Endothelial cell of umbilical vein (primary cell): Measurements from ENCODE around the gene UNC5B. TPM values are rescaled to one million over a fixed set of nuclear protein-coding genes. Genes with fewer than 3 reads are reported as not detected.
"Not testable (repeated sequence)": the region's sequence is repeated elsewhere in the genome, so short reads cannot be mapped to it uniquely, and the experiment has no call there.

ENCODE experiments used
- BruUV-seq: library from RNA; stranded (reverse); fragments of 400-500 nt; replicated peaks from 2 replicates; lab custom pipeline; 2021; lab: Mats Ljungman, UMichigan
- CTCF ChIA-PET: fragments of 300-600, 350-600 bp; sonication (Branson Sonifier 250); formaldehyde crosslinking; loops from one replicate; lab custom pipeline; 2021; ENCODE audit warnings: antibody characterized with exemption, inconsistent platforms; lab: Charles Lee
- POLR2A ChIA-PET: fragments of 300-600, 350-600 bp; sonication (Branson Sonifier 250); formaldehyde crosslinking; loops from one replicate; lab custom pipeline; 2021; ENCODE audit warnings: antibody characterized with exemption, inconsistent platforms; lab: Charles Lee
- DNase-seq: peaks from one replicate; pipeline ENCODE4 v3.0.0-alpha.2; 2011; ENCODE audit warnings: low read depth, low spot score
- FAIRE-seq: peaks from 2 replicates; lab custom pipeline; 2011; peaks lifted over from hg19 to GRCh38; lab: Jason Lieb, UNC
- H2AFZ ChIP-seq: 2 replicates; pipeline ENCODE4 v1.6.0; 2012; ENCODE audit warnings: low read depth, low read length, control low read depth, inconsistent platforms
- H3K27ac ChIP-seq: 2 replicates; pipeline ENCODE4 v1.5.1; 2011; ENCODE audit warnings: low read depth, mild to moderate bottlenecking, control low read depth, low read length, moderate library complexity; ENCODE audit not compliant: insufficient read depth
- H3K27me3 ChIP-seq, 2 experiments: 2 replicates each; pipeline versions ENCODE4 v1.6.0 to v1.6.1; 2011; ENCODE audit warnings: low read length in 2 of 2, mixed read lengths in 1 of 2; ENCODE audit not compliant: control insufficient read depth in 2 of 2, insufficient read depth in 2 of 2
- H3K36me3 ChIP-seq, 2 experiments: 2 replicates in 1 of 2; 3 replicates in 1 of 2; pipeline ENCODE4 v1.5.1; 2011; ENCODE audit warnings: low read length in 2 of 2, mild to moderate bottlenecking in 1 of 2, moderate library complexity in 1 of 2; ENCODE audit not compliant: control insufficient read depth in 2 of 2, insufficient read depth in 2 of 2; ENCODE audit errors: extremely low read depth in 1 of 2
- H3K4me1 ChIP-seq: 3 replicates; pipeline ENCODE4 v1.5.1; 2011; ENCODE audit warnings: mild to moderate bottlenecking, low read length; ENCODE audit not compliant: control insufficient read depth, insufficient read depth; ENCODE audit errors: extremely low read depth
- H3K4me2 ChIP-seq: 2 replicates; pipeline ENCODE4 v1.6.1; 2011; ENCODE audit warnings: low read length, control low read depth, mixed read lengths; ENCODE audit not compliant: insufficient read depth
- H3K4me3 ChIP-seq, 3 experiments: fragments of 200-600 bp in 1 of 3; sonication (generic), shearing (Covaris generic) in 1 of 3; replicated peaks in 1 of 3; 2 replicates each; pipeline ENCODE4 v1.5.1; 2011 to 2016; ENCODE audit warnings: control low read depth in 3 of 3, low read length in 3 of 3, mild to moderate bottlenecking in 2 of 3, inconsistent platforms in 1 of 3, low read depth in 1 of 3, moderate library complexity in 1 of 3; ENCODE audit not compliant: insufficient read depth in 1 of 3
- H3K79me2 ChIP-seq: 2 replicates; pipeline ENCODE4 v1.6.0; 2012; ENCODE audit warnings: low read length, inconsistent platforms; ENCODE audit not compliant: control insufficient read depth, insufficient read depth
- H3K9ac ChIP-seq: replicated peaks from 2 replicates; pipeline ENCODE3; 2011; ENCODE audit warnings: low read length, control low read depth; ENCODE audit not compliant: insufficient read depth; ENCODE audit errors: extremely low read depth
- H3K9me1 ChIP-seq: replicated peaks from 3 replicates; pipeline ENCODE4 v1.6.0; 2011; ENCODE audit warnings: mild to moderate bottlenecking, low read length; ENCODE audit not compliant: control insufficient read depth, insufficient read depth; ENCODE audit errors: extremely low read depth
- H3K9me3 ChIP-seq: replicated peaks from 2 replicates; pipeline ENCODE4 v1.5.1; 2012; ENCODE audit warnings: low read length, inconsistent platforms; ENCODE audit not compliant: control insufficient read depth, insufficient read depth
- H4K20me1 ChIP-seq: replicated peaks from 2 replicates; pipeline ENCODE3; 2011; ENCODE audit warnings: mild to moderate bottlenecking, low read length; ENCODE audit not compliant: control insufficient read depth, insufficient read depth; ENCODE audit errors: extremely low read depth
- EZH2 ChIP-seq: IDR thresholded peaks from 2 replicates; pipeline ENCODE4 v1.6.1; 2012; ENCODE audit warnings: borderline replicate concordance, low read depth, mild to moderate bottlenecking, moderate library complexity, low read length, inconsistent platforms; ENCODE audit not compliant: severe bottlenecking
- GATA2 ChIP-seq: IDR thresholded peaks from 2 replicates; pipeline ENCODE4 v1.7.0; 2011; ENCODE audit warnings: low read depth, mild to moderate bottlenecking, moderate library complexity, mixed read lengths, low read length; ENCODE audit not compliant: insufficient read length, insufficient read depth
- JUN ChIP-seq: IDR thresholded peaks from 2 replicates; pipeline ENCODE4 v1.6.1; 2011; ENCODE audit warnings: borderline replicate concordance, low read depth; ENCODE audit not compliant: insufficient read length, insufficient read depth
- MYC ChIP-seq: IDR thresholded peaks from one replicate; pipeline ENCODE4 v1.6.1; 2011; ENCODE audit warnings: mild to moderate bottlenecking, low read depth, low read length
- POLR2A ChIP-seq: IDR thresholded peaks from 2 replicates; pipeline ENCODE4 v1.6.1; 2012; ENCODE audit warnings: low read depth, mild to moderate bottlenecking, control low read depth, low read length
- POLR2AphosphoS5 ChIP-seq: IDR thresholded peaks from 2 replicates; pipeline ENCODE4 v1.6.1; 2012; ENCODE audit warnings: low read depth, mild to moderate bottlenecking, control low read depth, low read length, moderate library complexity; ENCODE audit not compliant: insufficient read depth
- dilution Hi-C: fragments of 300-500 bp; cut with MboI; formaldehyde crosslinking; loops from one replicate; pipeline ENCODE4 v1.15.0; 2019; ENCODE audit warnings: low sequenced_read_pairs; ENCODE audit not compliant: extremely low pct_ligation_motif_present
- intact Hi-C: fragments of 100-400 bp; cut with micrococcal nuclease; formaldehyde crosslinking; loops from one replicate; pipeline ENCODE4 v1.10.0; 2022
- polyA plus RNA-seq, 4 experiments: library from polyadenylated mRNA; depleted of rRNA in 3 of 4; stranded (reverse) in 3 of 4; unstranded in 1 of 4; fragments of >200 nt; gene quantifications; 2 replicates each; pipeline versions ENCODE4 v1.2.1 to v1.2.3, GENCODE V29; 2011 to 2012; ENCODE audit warnings: missing spikeins in 1 of 4
- total RNA-seq: library from RNA; stranded (reverse); gene quantifications from 2 replicates; pipeline ENCODE4 v1.2.3, GENCODE V29; 2021
- TF ChIP-seq, protein P1 (sequence below), 2 donors: IDR thresholded peaks; 1 replicate in 1 of 2; 2 replicates in 1 of 2; pipeline ENCODE4 v1.5.1; 2011; ENCODE audit warnings: low read length in 2 of 2, mild to moderate bottlenecking in 2 of 2, moderate library complexity in 2 of 2, control low read depth in 1 of 2, inconsistent platforms in 1 of 2, low read depth in 1 of 2; ENCODE audit not compliant: insufficient read depth in 1 of 2; ENCODE audit errors: extremely low read depth in 1 of 2
- TF ChIP-seq, protein P2 (sequence below): IDR thresholded peaks from 2 replicates; pipeline ENCODE4 v1.6.1; 2011; ENCODE audit not compliant: insufficient read depth, insufficient read length

Gene UNC5B
- total and polyA plus RNA-seq, 2 donors (not counting 3 experiments of a cell fraction or from before 2014, with no cell fraction given), result 0.39 to 2.5 TPM

DNA sequence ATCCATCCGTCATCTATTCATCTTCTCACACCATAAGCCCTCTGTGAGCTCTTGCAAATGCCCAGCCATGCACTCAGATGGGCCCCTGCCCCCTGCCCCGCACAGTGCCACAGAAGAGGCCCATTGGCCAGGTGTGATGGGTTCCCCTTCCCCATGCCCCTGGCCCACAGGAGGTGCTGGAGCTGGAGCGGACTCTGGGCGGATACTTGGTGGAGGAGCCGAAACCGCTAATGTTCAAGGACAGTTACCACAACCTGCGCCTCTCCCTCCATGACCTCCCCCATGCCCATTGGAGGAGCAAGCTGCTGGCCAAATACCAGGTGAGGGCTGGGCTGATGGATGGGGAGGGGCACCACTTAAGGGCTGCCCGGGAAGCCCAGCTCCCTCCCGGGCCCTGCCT is 83.3 kb downstream of the UNC5B start:
- dilution Hi-C loops (no loop called here), intact Hi-C loops (no loop called here)
- Histone ChIP-seq H3K9me3 (no peaks in the 10 kb centered on the region), H2AFZ (no peak overlapping the region), H4K20me1 (no peaks in the 10 kb centered on the region), H3K27ac (no peak overlapping the region), H3K9ac (no peak overlapping the region), H3K27me3 (no peaks in the 10 kb centered on the region), H3K4me3 (no peak overlapping the region), H3K4me1 (no peaks in the 10 kb centered on the region), H3K9me1 (no peaks in the 10 kb centered on the region), H3K79me2 (no peaks in the 10 kb centered on the region), H3K36me3 (no peaks in the 10 kb centered on the region), H3K4me2 (no peak overlapping the region)
- TF ChIP-seq JUN (no peak), GATA2 (no peak), POLR2AphosphoS5 (no peak)
- DNase-seq (no peak), FAIRE-seq (no peak)
- no TSS peak for BruUV-seq
- CTCF ChIA-PET, result no interaction called here
- POLR2A ChIA-PET, result no interaction called here

DNA sequence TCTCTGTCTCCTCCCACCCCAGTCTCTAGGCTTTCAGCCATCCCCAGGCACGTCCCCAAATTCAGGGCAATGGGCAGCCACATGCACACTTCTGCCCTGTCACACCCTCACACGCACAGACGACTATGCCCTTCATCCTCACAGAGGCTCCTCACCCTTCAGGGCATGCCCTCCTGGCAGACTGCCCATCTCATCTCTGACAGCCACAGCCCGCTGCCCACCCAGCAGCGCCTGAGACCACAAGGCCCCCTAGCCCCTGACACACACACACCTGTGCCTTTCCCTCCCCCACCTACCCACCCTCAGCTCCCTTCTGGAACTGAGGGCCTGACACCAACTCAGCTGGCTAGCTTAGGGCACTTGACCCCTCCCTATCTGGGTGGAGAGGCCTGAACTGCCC is 83.7 kb downstream of the UNC5B start:
- Histone ChIP-seq H3K27me3 (no peaks in the 10 kb centered on the region), H4K20me1 (no peaks in the 10 kb centered on the region), H3K4me1 (no peaks in the 10 kb centered on the region), H3K4me3 (no peak overlapping the region), H2AFZ (no peak overlapping the region), H3K36me3 (no peaks in the 10 kb centered on the region), H3K9me3 (no peaks in the 10 kb centered on the region), H3K4me2 (no peak overlapping the region), H3K79me2 (no peaks in the 10 kb centered on the region), H3K9me1 (no peaks in the 10 kb centered on the region), H3K9ac (no peak overlapping the region), H3K27ac (no peak overlapping the region)
- BruUV-seq, result no TSS peak
- POLR2A ChIA-PET, result no interaction called here
- CTCF ChIA-PET, result no interaction called here
- TF ChIP-seq POLR2A (no peak), MYC (no peak), GATA2 (no peak), POLR2AphosphoS5 (no peak), EZH2 (no peak)
- TF ChIP-seq, protein P1, sequence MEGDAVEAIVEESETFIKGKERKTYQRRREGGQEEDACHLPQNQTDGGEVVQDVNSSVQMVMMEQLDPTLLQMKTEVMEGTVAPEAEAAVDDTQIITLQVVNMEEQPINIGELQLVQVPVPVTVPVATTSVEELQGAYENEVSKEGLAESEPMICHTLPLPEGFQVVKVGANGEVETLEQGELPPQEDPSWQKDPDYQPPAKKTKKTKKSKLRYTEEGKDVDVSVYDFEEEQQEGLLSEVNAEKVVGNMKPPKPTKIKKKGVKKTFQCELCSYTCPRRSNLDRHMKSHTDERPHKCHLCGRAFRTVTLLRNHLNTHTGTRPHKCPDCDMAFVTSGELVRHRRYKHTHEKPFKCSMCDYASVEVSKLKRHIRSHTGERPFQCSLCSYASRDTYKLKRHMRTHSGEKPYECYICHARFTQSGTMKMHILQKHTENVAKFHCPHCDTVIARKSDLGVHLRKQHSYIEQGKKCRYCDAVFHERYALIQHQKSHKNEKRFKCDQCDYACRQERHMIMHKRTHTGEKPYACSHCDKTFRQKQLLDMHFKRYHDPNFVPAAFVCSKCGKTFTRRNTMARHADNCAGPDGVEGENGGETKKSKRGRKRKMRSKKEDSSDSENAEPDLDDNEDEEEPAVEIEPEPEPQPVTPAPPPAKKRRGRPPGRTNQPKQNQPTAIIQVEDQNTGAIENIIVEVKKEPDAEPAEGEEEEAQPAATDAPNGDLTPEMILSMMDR (IDR thresholded peaks at IDR 0.05; ENCODE audit: extremely low read depth in 1 of 2, insufficient read depth in 1 of 2, low read depth in 1 of 2, low read length in 2 of 2), result no peak
- TF ChIP-seq, protein P2, sequence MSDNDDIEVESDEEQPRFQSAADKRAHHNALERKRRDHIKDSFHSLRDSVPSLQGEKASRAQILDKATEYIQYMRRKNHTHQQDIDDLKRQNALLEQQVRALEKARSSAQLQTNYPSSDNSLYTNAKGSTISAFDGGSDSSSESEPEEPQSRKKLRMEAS, result no peak
- dilution Hi-C loops, result no loop called here
- intact Hi-C loops, result no loop called here
- FAIRE-seq (no peak), DNase-seq (no peak)

DNA sequence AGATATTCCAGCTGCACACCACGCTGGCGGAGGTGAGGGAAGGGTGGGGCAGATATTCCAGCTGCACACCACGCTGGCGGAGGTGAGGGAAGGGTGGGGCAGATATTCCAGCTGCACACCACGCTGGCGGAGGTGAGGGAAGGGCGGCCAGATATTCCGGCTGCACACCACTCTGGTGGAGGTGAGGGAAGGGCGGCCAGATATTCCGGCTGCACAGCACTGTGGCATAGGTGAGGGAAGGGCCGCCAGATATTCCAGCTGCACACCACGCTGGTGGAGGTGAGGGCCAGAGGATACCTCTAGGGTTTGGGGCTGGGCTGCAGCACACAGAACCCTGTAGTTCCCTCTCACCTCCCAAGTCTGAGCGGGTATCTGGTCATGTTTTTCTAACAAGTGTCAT is 84.4 kb downstream of the UNC5B start:
- H3K4me3 ChIP-seq, H3K27ac ChIP-seq, DNase-seq, H4K20me1 ChIP-seq, H3K79me2 ChIP-seq, POLR2A ChIA-PET, H3K36me3 ChIP-seq, H3K4me2 ChIP-seq, CTCF ChIA-PET, H3K9ac ChIP-seq, H2AFZ ChIP-seq, H3K9me3 ChIP-seq, H3K4me1 ChIP-seq, BruUV-seq, H3K9me1 ChIP-seq, intact Hi-C loops, H3K27me3 ChIP-seq, dilution Hi-C loops, FAIRE-seq: not testable (repeated sequence)
